GM12878 (cell line): ENCODE data around the gene TMEM232. TPM values are rescaled to one million over a fixed set of nuclear protein-coding genes. Genes with fewer than 3 reads are reported as not detected.

ENCODE experiments used
- ATF2 ChIP-seq: IDR thresholded peaks from 2 replicates; pipeline ENCODE4 v1.6.1; 2012; ENCODE audit warnings: low read length, inconsistent platforms
- DPF2 ChIP-seq: fragments of 450-650 bp; IDR thresholded peaks from 2 replicates; pipeline ENCODE4 v1.6.1; 2017; ENCODE audit warnings: mild to moderate bottlenecking
- E2F8 ChIP-seq: fragments of 450-650 bp; IDR thresholded peaks from 2 replicates; pipeline ENCODE4 v1.6.1; 2018; ENCODE audit warnings: mild to moderate bottlenecking, low read depth, moderate library complexity; ENCODE audit not compliant: partially characterized antibody
- IRF5 ChIP-seq: fragments of 450-650 bp; IDR thresholded peaks from 2 replicates; pipeline ENCODE4 v1.6.1; 2017; ENCODE audit warnings: borderline replicate concordance
- KAT2A ChIP-seq: conservative IDR thresholded peaks from 2 replicates; pipeline ENCODE4 v1.6.1; 2011; ENCODE audit warnings: low read depth, low read length; ENCODE audit not compliant: control insufficient read depth
- MYB ChIP-seq: fragments of 150-350 bp; IDR thresholded peaks from 2 replicates; pipeline ENCODE4 v1.6.1; 2014; ENCODE audit warnings: mild to moderate bottlenecking, low read depth, low read length, borderline replicate concordance
- RELA ChIP-seq: fragments of 450-650 bp; IDR thresholded peaks from 2 replicates; pipeline ENCODE4 v1.8.0; 2014; ENCODE audit warnings: borderline replicate concordance; ENCODE audit not compliant: partially characterized antibody
- RUNX3 ChIP-seq: IDR thresholded peaks from 2 replicates; pipeline ENCODE4 v1.6.1; 2012; ENCODE audit warnings: low read length, inconsistent platforms
- SREBF1 ChIP-seq: IDR thresholded peaks from 2 replicates; pipeline ENCODE4 v1.6.1; 2012; ENCODE audit warnings: mild to moderate bottlenecking, low read length
- TCF3 ChIP-seq: IDR thresholded peaks from 2 replicates; pipeline ENCODE4 v1.6.1; 2012; ENCODE audit warnings: low read depth, mild to moderate bottlenecking, low read length, borderline replicate concordance; ENCODE audit not compliant: insufficient read depth
- YBX1 ChIP-seq: fragments of 450-650 bp; IDR thresholded peaks from 2 replicates; pipeline ENCODE4 v1.6.1; 2016; ENCODE audit warnings: antibody characterized with exemption
- polyA plus RNA-seq, 11 experiments: library from polyadenylated mRNA; depleted of rRNA in 4 of 11; unstranded in 6 of 11; stranded (reverse) in 5 of 11; fragments of >200 nt; fragmentation: Nextera tagmentation in 4 of 11; fragmentation: Illumina TruSeq in 1 of 11; extraction: Ambion mirVana in 4 of 11; extraction: Trizol in 1 of 11; gene quantifications; 1 replicate in 1 of 11; 2 replicates in 10 of 11; pipeline versions ENCODE4 v1.2.1 to v1.2.3, GENCODE V29; 2011 to 2016; ENCODE audit warnings: inconsistent platforms in 2 of 11, missing spikeins in 2 of 11, low read depth in 1 of 11
- total RNA-seq, 4 experiments: library from RNA; depleted of rRNA in 3 of 4; stranded (reverse); fragments of >200 nt in 3 of 4; fragmentation: Illumina TruSeq in 1 of 4; extraction: Trizol in 1 of 4; gene quantifications; 2 replicates each; pipeline versions ENCODE4 v1.2.1 to v1.2.3, GENCODE V29; 2013 to 2021

TMEM232 gene
- total and polyA plus RNA-seq, 10 of the 15 experiments (the other 5 are each of a cell fraction or from before 2014, with no cell fraction given), result 0.29 to 1.3 (median 0.91) TPM

- TF ChIP-seq E2F8 (no peak), ATF2 (no peak), KAT2A (no peak), RUNX3 (no peak), IRF5 (no peak), RELA (no peak), MYB (no peak), DPF2 (no peak), TCF3 (no peak), SREBF1 (no peak), YBX1 (no peak)
Measured at GRCh38 chr5:110644357-110644756, 82.1 kb downstream of the TMEM232 start (continued).
